BLaER1 (cell line): ENCODE data around the gene SUCLA2.
"Not testable (repeated sequence)": the region's sequence is repeated elsewhere in the genome, so short reads cannot be mapped to it uniquely, and the experiment has no call there.

ENCODE experiments used
- H3K27ac ChIP-seq: shearing (Covaris generic); formaldehyde crosslinking; 2 replicates; pipeline ENCODE4 v1.8.1; 2022
- H3K27me3 ChIP-seq: shearing (Covaris generic); formaldehyde crosslinking; 2 replicates; pipeline ENCODE4 v1.8.1; 2022
- H3K36me3 ChIP-seq: shearing (Covaris generic); formaldehyde crosslinking; 2 replicates; pipeline ENCODE4 v1.8.1; 2022
- H3K4me1 ChIP-seq: shearing (Covaris generic); formaldehyde crosslinking; 2 replicates; pipeline ENCODE4 v1.8.1; 2022
- H3K4me2 ChIP-seq: shearing (Covaris generic); formaldehyde crosslinking; 2 replicates; pipeline ENCODE4 v1.8.1; 2022
- H3K4me3 ChIP-seq: shearing (Covaris generic); formaldehyde crosslinking; 2 replicates; pipeline ENCODE4 v1.8.1; 2022
- H3K9ac ChIP-seq: shearing (Covaris generic); formaldehyde crosslinking; 2 replicates; pipeline ENCODE4 v1.8.1; 2022
- H3K9me3 ChIP-seq: shearing (Covaris generic); formaldehyde crosslinking; 2 replicates; pipeline ENCODE4 v1.8.1; 2022
- H4K20me1 ChIP-seq: shearing (Covaris generic); formaldehyde crosslinking; 2 replicates; pipeline ENCODE4 v1.8.1; 2022
- Cebpa-rat ChIP-seq: shearing (Covaris generic); IDR thresholded peaks from 2 replicates; pipeline ENCODE4 v1.8.1; 2022

SUCLA2 gene

GRCh38 chr13:48028066-48028465 lies 27.0 kb upstream of the SUCLA2 start:
- Histone ChIP-seq H3K9me3 (peaks cover 32% of the 10 kb centered on the region), H3K4me2 (no peak overlapping the region), H3K9ac (no peak overlapping the region), H3K36me3 (peaks cover 30% of the 10 kb centered on the region), H3K27me3 (no peaks in the 10 kb centered on the region), H4K20me1 (no peaks in the 10 kb centered on the region), H3K4me1 (no peaks in the 10 kb centered on the region), H3K27ac (no peak overlapping the region), H3K4me3 (no peak overlapping the region)
- no peak for TF ChIP-seq Cebpa-rat

- no peak overlapping the region for H3K27ac ChIP-seq
- no peak overlapping the region for H3K4me3 ChIP-seq
- no peaks in the 10 kb centered on the region for H4K20me1 ChIP-seq
- H3K4me1 ChIP-seq = no peaks in the 10 kb centered on the region
- no peaks in the 10 kb centered on the region; the same call in 1 of the 2 replicates for H3K9me3 ChIP-seq
- H3K4me2 ChIP-seq = no peak overlapping the region
- H3K9ac ChIP-seq = no peak overlapping the region
- no peak for TF ChIP-seq Cebpa-rat
- H3K27me3 ChIP-seq = no peaks in the 10 kb centered on the region
- peaks cover 10% of the 10 kb centered on the region; the same call in 1 of the 2 replicates for H3K36me3 ChIP-seq
Observed at GRCh38 chr13:48019796-48020195, 18.7 kb upstream of the SUCLA2 start.

GRCh38 chr13:48018637-48019036 lies 17.6 kb upstream of the SUCLA2 start:
- no peak overlapping the region for H3K4me2 ChIP-seq
- no peaks in the 10 kb centered on the region; the same call in 1 of the 2 replicates for H3K9me3 ChIP-seq
- no peak for TF ChIP-seq Cebpa-rat
- H3K4me1 ChIP-seq = no peaks in the 10 kb centered on the region
- H3K27me3 ChIP-seq = no peaks in the 10 kb centered on the region
- H3K4me3 ChIP-seq = no peak overlapping the region
- no peak overlapping the region for H3K9ac ChIP-seq
- no peaks in the 10 kb centered on the region for H4K20me1 ChIP-seq
- no peak overlapping the region for H3K27ac ChIP-seq
- peaks cover 17% of the 10 kb centered on the region for H3K36me3 ChIP-seq

GRCh38 chr13:48014359-48014758 lies 13.3 kb upstream of the SUCLA2 start:
- TF ChIP-seq Cebpa-rat = no peak
- H4K20me1 ChIP-seq = no peaks in the 10 kb centered on the region
- peaks cover 10% of the 10 kb centered on the region for H3K36me3 ChIP-seq
- H3K27me3 ChIP-seq = no peaks in the 10 kb centered on the region
- no peaks in the 10 kb centered on the region; the same call in 1 of the 2 replicates for H3K9me3 ChIP-seq
- H3K4me1 ChIP-seq = no peaks in the 10 kb centered on the region
- H3K4me3 ChIP-seq = no peak overlapping the region
- H3K9ac ChIP-seq = no peak overlapping the region
- H3K4me2 ChIP-seq = no peak overlapping the region
- no peak overlapping the region for H3K27ac ChIP-seq

GRCh38 chr13:48012668-48013067 lies 11.6 kb upstream of the SUCLA2 start:
- H3K9ac ChIP-seq = no peak overlapping the region
- H3K27ac ChIP-seq = no peak overlapping the region
- TF ChIP-seq Cebpa-rat = no peak
- no peaks in the 10 kb centered on the region for H3K4me1 ChIP-seq
- no peaks in the 10 kb centered on the region for H3K9me3 ChIP-seq
- no peak overlapping the region for H3K4me3 ChIP-seq
- no peak overlapping the region for H3K4me2 ChIP-seq
- no peaks in the 10 kb centered on the region for H4K20me1 ChIP-seq
- peaks cover 7% of the 10 kb centered on the region; the same call in 1 of the 2 replicates for H3K36me3 ChIP-seq
- no peaks in the 10 kb centered on the region for H3K27me3 ChIP-seq

GRCh38 chr13:48010698-48011097 lies 9.6 kb upstream of the SUCLA2 start:
- H3K4me2 ChIP-seq = no peak overlapping the region
- H3K9ac ChIP-seq = no peak overlapping the region
- no peaks in the 10 kb centered on the region for H3K27me3 ChIP-seq
- no peak overlapping the region for H3K27ac ChIP-seq
- H3K4me3 ChIP-seq = no peak overlapping the region
- no peaks in the 10 kb centered on the region for H4K20me1 ChIP-seq
- peaks cover 7% of the 10 kb centered on the region; the same call in 1 of the 2 replicates for H3K36me3 ChIP-seq
- no peak for TF ChIP-seq Cebpa-rat
- H3K9me3 ChIP-seq = no peaks in the 10 kb centered on the region
- H3K4me1 ChIP-seq = no peaks in the 10 kb centered on the region

GRCh38 chr13:48009284-48009683 lies 8.2 kb upstream of the SUCLA2 start:
- H3K27ac ChIP-seq = no peak overlapping the region

GRCh38 chr13:48006396-48006795 lies 5.3 kb upstream of the SUCLA2 start:
- Histone ChIP-seq H3K4me1 (peaks cover 8% of the 10 kb centered on the region), H4K20me1 (no peaks in the 10 kb centered on the region), H3K36me3 (no peaks in the 10 kb centered on the region; the same call in 1 of the 2 replicates), H3K9me3 (no peaks in the 10 kb centered on the region), H3K27me3 (no peaks in the 10 kb centered on the region), H3K4me2 (no peak overlapping the region), H3K4me3 (no peak overlapping the region), H3K9ac (no peak overlapping the region), H3K27ac (no peak overlapping the region)
- TF ChIP-seq Cebpa-rat = no peak

More at GRCh38 chr13:48009284-48009683, 8.2 kb upstream of the SUCLA2 start:
- H3K36me3 ChIP-seq = peaks cover 1% of the 10 kb centered on the region; the same call in 1 of the 2 replicates
- H3K9me3 ChIP-seq = no peaks in the 10 kb centered on the region
- H3K4me1 ChIP-seq = no peaks in the 10 kb centered on the region
- H3K4me3 ChIP-seq = no peak overlapping the region
- TF ChIP-seq Cebpa-rat = no peak
- H3K27me3 ChIP-seq = no peaks in the 10 kb centered on the region
- no peak overlapping the region for H3K9ac ChIP-seq
- H4K20me1 ChIP-seq = no peaks in the 10 kb centered on the region
- no peak overlapping the region for H3K4me2 ChIP-seq

- Histone ChIP-seq H3K9ac (no peak overlapping the region), H3K36me3 (no peaks in the 10 kb centered on the region; the same call in 1 of the 2 replicates), H3K27me3 (no peaks in the 10 kb centered on the region), H3K9me3 (no peaks in the 10 kb centered on the region), H3K4me3 (no peak overlapping the region), H3K4me1 (peaks cover 21% of the 10 kb centered on the region), H3K4me2 (no peak overlapping the region), H4K20me1 (peaks cover 6% of the 10 kb centered on the region; the same call in 1 of the 2 replicates), H3K27ac (no peak overlapping the region)
- TF ChIP-seq Cebpa-rat = no peak
Observed at GRCh38 chr13:48004201-48004600, 3.1 kb upstream of the SUCLA2 start.

- not testable (repeated sequence) for H3K9ac ChIP-seq, H3K9me3 ChIP-seq, H3K27ac ChIP-seq, H3K27me3 ChIP-seq, H3K36me3 ChIP-seq, H3K4me3 ChIP-seq
- Histone ChIP-seq H3K4me2 (peak overlapping the region; percentile 36; the same call in 1 of the 2 replicates), H3K4me1 (peaks cover 21% of the 10 kb centered on the region), H4K20me1 (peaks cover 10% of the 10 kb centered on the region; the same call in 1 of the 2 replicates)
Observed at GRCh38 chr13:48001999-48002398, 926 bp upstream of the SUCLA2 start.
